Peyer's patch (tissue), 4 donors: ENCODE measurements around the gene LRRTM1. TPM values are rescaled to one million over a fixed set of nuclear protein-coding genes. Genes with fewer than 3 reads are reported as not detected.

ENCODE experiments used
- DNase-seq, 3 donors: peaks; one replicate each; pipeline ENCODE4 v3.0.0-alpha.2; 2017 to 2019
- H3K27ac ChIP-seq, 4 donors: fragments of 200-600 bp; sonication (generic); one replicate each; pipeline ENCODE4 v1.5.1; 2016 to 2019
- H3K27me3 ChIP-seq, 2 donors: fragments of 200-600 bp; sonication (generic); one replicate each; pipeline ENCODE4 v1.5.1; 2019
- H3K36me3 ChIP-seq, 3 donors: fragments of 200-600 bp; sonication (generic); one replicate each; pipeline ENCODE4 v1.5.1; 2016 to 2019
- H3K4me1 ChIP-seq, 4 donors: fragments of 200-600 bp; sonication (generic); one replicate each; pipeline ENCODE4 v1.5.1; 2016 to 2019
- H3K4me3 ChIP-seq, 4 donors: fragments of 200-600 bp; sonication (generic); 1 replicate in 3 of 4; 2 replicates in 1 of 4; pipeline ENCODE4 v1.5.1; 2016 to 2019; ENCODE audit warnings: mild to moderate bottlenecking in 1 of 4
- H3K9me3 ChIP-seq, 4 donors: fragments of 200-600 bp; sonication (generic); one replicate each; pipeline ENCODE4 v1.5.1; 2016 to 2019; ENCODE audit warnings: mild to moderate bottlenecking in 1 of 4
- CTCF ChIP-seq, 6 experiments: fragments of 450-650 bp in 4 of 6; fragments of 200-600 bp in 2 of 6; sonication (generic) in 1 of 6; IDR thresholded peaks; one replicate each; pipeline ENCODE4 v1.5.1; 2017 to 2019; ENCODE audit warnings: antibody characterized with exemption in 6 of 6, mild to moderate bottlenecking in 3 of 6, moderate library complexity in 1 of 6
- POLR2A ChIP-seq, 2 donors: fragments of 450-650 bp; IDR thresholded peaks; one replicate each; pipeline ENCODE4 v1.5.1; 2017; ENCODE audit warnings: antibody characterized with exemption in 2 of 2, mild to moderate bottlenecking in 2 of 2, moderate library complexity in 2 of 2
- total RNA-seq, 4 donors: library from RNA; depleted of rRNA; stranded (reverse); fragments of >200 nt; gene quantifications; one replicate each; pipeline ENCODE4 v1.1.0, GENCODE V29; 2016

LRRTM1 gene
- total RNA-seq, 4 donors from 2014 or later = not detected

- Histone ChIP-seq H3K4me1 (no peaks in the 10 kb centered on the region), H3K36me3 (no peaks in the 10 kb centered on the region), H3K27ac (no peak overlapping the region), H3K27me3 (no peaks in the 10 kb centered on the region), H3K9me3 (no peaks in the 10 kb centered on the region), H3K4me3 (no peak overlapping the region)
- no peak for TF ChIP-seq CTCF (IDR thresholded peaks at IDR 0.05)
- DNase-seq = no peak
Measured at GRCh38 chr2:80266231-80266630, 38.3 kb downstream of the LRRTM1 start.

GRCh38 chr2:80259292-80259691 is 45.3 kb downstream of the LRRTM1 start:
- TF ChIP-seq CTCF (IDR thresholded peaks at IDR 0.05) = no peak
- TF ChIP-seq POLR2A (IDR thresholded peaks at IDR 0.05) = no peak
- H3K27ac ChIP-seq = no peak overlapping the region
- DNase-seq = no peak
- no peaks in the 10 kb centered on the region for H3K27me3 ChIP-seq
- H3K36me3 ChIP-seq = no peaks in the 10 kb centered on the region
- no peak overlapping the region for H3K4me3 ChIP-seq
- H3K4me1 ChIP-seq = no peaks in the 10 kb centered on the region
- H3K9me3 ChIP-seq = no peaks in the 10 kb centered on the region

GRCh38 chr2:80258793-80259192 is 45.8 kb downstream of the LRRTM1 start:
- no peaks in the 10 kb centered on the region for H3K9me3 ChIP-seq
- no peak for DNase-seq
- H3K4me3 ChIP-seq = no peak overlapping the region
- TF ChIP-seq POLR2A (IDR thresholded peaks at IDR 0.05) = no peak
- TF ChIP-seq CTCF (IDR thresholded peaks at IDR 0.05) = no peak
- no peaks in the 10 kb centered on the region for H3K27me3 ChIP-seq
- H3K4me1 ChIP-seq = no peaks in the 10 kb centered on the region
- no peak overlapping the region for H3K27ac ChIP-seq
- H3K36me3 ChIP-seq = no peaks in the 10 kb centered on the region

DNA sequence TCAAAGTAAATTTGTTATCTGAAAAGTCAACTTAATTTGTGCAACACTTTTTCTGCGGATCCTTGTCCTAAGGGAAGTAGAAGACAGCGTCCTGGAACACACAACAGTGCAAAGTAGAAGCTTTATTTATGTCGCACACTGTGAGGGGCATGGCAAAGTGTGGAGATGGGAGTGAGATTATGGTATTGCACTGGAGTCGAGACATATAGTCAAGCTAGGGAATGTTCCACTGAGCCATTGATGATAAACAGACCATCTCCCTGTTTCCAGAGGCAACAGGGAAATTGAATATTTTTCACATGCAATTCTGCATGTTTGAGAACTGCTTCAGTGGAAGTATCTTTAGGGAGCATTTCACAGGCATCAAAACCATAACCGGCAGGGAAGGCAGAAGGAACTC is 46.2 kb downstream of the LRRTM1 start:
- Histone ChIP-seq H3K36me3 (no peaks in the 10 kb centered on the region), H3K4me1 (no peaks in the 10 kb centered on the region), H3K4me3 (no peak overlapping the region), H3K27me3 (no peaks in the 10 kb centered on the region), H3K27ac (no peak overlapping the region), H3K9me3 (no peaks in the 10 kb centered on the region)
- no peak for DNase-seq
- TF ChIP-seq CTCF (IDR thresholded peaks at IDR 0.05) = no peak
- no peak for TF ChIP-seq POLR2A (IDR thresholded peaks at IDR 0.05)

GRCh38 chr2:80257450-80257849 is 47.1 kb downstream of the LRRTM1 start:
- H3K36me3 ChIP-seq = no peaks in the 10 kb centered on the region
- TF ChIP-seq CTCF (IDR thresholded peaks at IDR 0.05) (no peak), POLR2A (IDR thresholded peaks at IDR 0.05) (no peak)
- no peaks in the 10 kb centered on the region for H3K9me3 ChIP-seq
- H3K27me3 ChIP-seq = no peaks in the 10 kb centered on the region
- DNase-seq = no peak
- no peaks in the 10 kb centered on the region for H3K4me1 ChIP-seq
- no peak overlapping the region for H3K27ac ChIP-seq
- H3K4me3 ChIP-seq = no peak overlapping the region

DNA sequence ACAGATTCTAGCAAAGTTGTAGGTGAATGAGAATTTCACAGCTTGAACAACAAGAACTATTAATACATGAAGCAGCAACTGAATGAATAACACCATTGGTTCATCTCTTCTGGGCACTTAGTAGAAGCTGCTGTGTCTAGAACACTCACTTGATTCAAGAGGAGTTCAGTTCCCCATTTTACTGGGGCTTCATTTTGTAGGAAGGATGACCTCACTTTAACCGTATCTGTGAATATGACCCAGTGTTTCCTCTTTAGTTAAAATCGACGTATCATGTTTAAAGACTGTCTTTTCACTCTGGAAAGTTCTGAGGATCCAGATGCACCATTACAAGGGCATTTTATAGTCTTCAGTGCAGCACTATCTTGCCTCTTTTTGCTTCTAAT is 47.8 kb downstream of the LRRTM1 start:
- H3K27me3 ChIP-seq = no peaks in the 10 kb centered on the region
- H3K4me1 ChIP-seq = no peaks in the 10 kb centered on the region
- no peaks in the 10 kb centered on the region for H3K9me3 ChIP-seq
- TF ChIP-seq POLR2A (IDR thresholded peaks at IDR 0.05) = no peak
- no peak for TF ChIP-seq CTCF (IDR thresholded peaks at IDR 0.05)
- H3K4me3 ChIP-seq = no peak overlapping the region
- no peaks in the 10 kb centered on the region for H3K36me3 ChIP-seq
- no peak overlapping the region for H3K27ac ChIP-seq
- DNase-seq = no peak
